ENCODE measurements around the gene CACNB1.
"Not testable (repeated sequence)": the region's sequence is repeated elsewhere in the genome, so short reads cannot be mapped to it uniquely, and the experiment has no call there.

Gene CACNB1

GRCh38 chr17:39173526-39174274 lies 23.8 kb downstream of the CACNB1 start:
- no peak for DNase-seq

- no peak for DNase-seq
Measured at GRCh38 chr17:39173080-39173479, 24.4 kb downstream of the CACNB1 start.

- DNase-seq = no peak
Measured at GRCh38 chr17:39171933-39172332, 25.5 kb downstream of the CACNB1 start.

GRCh38 chr17:39170558-39170957 lies 26.9 kb downstream of the CACNB1 start:
- DNase-seq = no peak

- no peak for DNase-seq
Measured at GRCh38 chr17:39170109-39170508, 27.4 kb downstream of the CACNB1 start.

- no peak for DNase-seq
Measured at GRCh38 chr17:39169518-39169917, 28.0 kb downstream of the CACNB1 start.

- DNase-seq = no peak
Measured at GRCh38 chr17:39169101-39169500, 28.4 kb downstream of the CACNB1 start.

- not testable (repeated sequence) for DNase-seq
Measured at GRCh38 chr17:39168503-39168902, 29.0 kb downstream of the CACNB1 start.

- peak in 1 of 2 experiments; percentile 57 for DNase-seq
Measured at GRCh38 chr17:39167476-39167875, 30.0 kb downstream of the CACNB1 start.

- DNase-seq = no peak
Measured at GRCh38 chr17:39166437-39167335, 30.8 kb downstream of the CACNB1 start.

GRCh38 chr17:39165841-39166349 lies 31.6 kb downstream of the CACNB1 start, which contains the start of gene ARL5C:
ARL5C (minus strand) TSS chr17:39166161; CDS start chr17:39165760, 401 bp downstream.
- no peak for DNase-seq

- DNase-seq = no peak
Measured at GRCh38 chr17:39165178-39165840, 32.2 kb downstream of the CACNB1 start.

GRCh38 chr17:39164675-39165143 lies 32.8 kb downstream of the CACNB1 start:
- peak in 1 of 2 experiments; percentile 84 for DNase-seq

GRCh38 chr17:39161962-39162361 lies 35.5 kb downstream of the CACNB1 start:
- DNase-seq = no peak

- DNase-seq = no peak
Measured at GRCh38 chr17:39158623-39159022, 38.8 kb downstream of the CACNB1 start.

- DNase-seq = no peak
Measured at GRCh38 chr17:39156491-39156890, 41.0 kb downstream of the CACNB1 start.

GRCh38 chr17:39155654-39156053 lies 41.8 kb downstream of the CACNB1 start:
- DNase-seq = no peak

- DNase-seq = peak; percentile 89 to 91
Measured at GRCh38 chr17:39153599-39154051, 43.8 kb downstream of the CACNB1 start.

- DNase-seq = no peak
Measured at GRCh38 chr17:39151943-39152818, 45.3 kb downstream of the CACNB1 start.

- DNase-seq = no peak
Measured at GRCh38 chr17:39151150-39151942, 46.1 kb downstream of the CACNB1 start, which contains the start of gene PLXDC1. PLXDC1 (minus strand) TSS chr17:39151637; CDS start chr17:39151437, 200 bp downstream.

- DNase-seq = no peak
Measured at GRCh38 chr17:39150795-39151149, 46.7 kb downstream of the CACNB1 start.
